ENCODE results near the gene TNIK.

DNA sequence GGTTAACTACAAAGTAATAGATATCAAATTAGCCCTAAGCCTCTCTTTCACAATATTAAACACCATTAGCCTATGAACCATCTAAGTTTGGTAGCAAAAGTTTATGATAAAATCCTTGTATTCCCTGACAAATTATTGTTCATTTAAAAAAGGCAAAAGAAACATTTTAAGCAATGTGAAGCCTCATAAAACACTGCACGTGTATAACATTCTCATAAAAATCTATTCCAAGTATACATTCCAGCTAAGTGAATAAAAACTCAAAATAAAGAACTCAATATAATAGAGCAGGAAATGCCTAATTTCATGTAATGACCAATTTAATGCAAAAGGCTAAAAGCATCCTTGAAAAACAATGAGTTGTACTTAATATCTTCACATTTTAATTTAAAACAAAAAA is 27.7 kb downstream of the TNIK start:
- TF ChIP-seq, protein P1, sequence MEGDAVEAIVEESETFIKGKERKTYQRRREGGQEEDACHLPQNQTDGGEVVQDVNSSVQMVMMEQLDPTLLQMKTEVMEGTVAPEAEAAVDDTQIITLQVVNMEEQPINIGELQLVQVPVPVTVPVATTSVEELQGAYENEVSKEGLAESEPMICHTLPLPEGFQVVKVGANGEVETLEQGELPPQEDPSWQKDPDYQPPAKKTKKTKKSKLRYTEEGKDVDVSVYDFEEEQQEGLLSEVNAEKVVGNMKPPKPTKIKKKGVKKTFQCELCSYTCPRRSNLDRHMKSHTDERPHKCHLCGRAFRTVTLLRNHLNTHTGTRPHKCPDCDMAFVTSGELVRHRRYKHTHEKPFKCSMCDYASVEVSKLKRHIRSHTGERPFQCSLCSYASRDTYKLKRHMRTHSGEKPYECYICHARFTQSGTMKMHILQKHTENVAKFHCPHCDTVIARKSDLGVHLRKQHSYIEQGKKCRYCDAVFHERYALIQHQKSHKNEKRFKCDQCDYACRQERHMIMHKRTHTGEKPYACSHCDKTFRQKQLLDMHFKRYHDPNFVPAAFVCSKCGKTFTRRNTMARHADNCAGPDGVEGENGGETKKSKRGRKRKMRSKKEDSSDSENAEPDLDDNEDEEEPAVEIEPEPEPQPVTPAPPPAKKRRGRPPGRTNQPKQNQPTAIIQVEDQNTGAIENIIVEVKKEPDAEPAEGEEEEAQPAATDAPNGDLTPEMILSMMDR (IDR thresholded peaks at IDR 0.05) = no peak
- no peak for TF ChIP-seq POLR2A (IDR thresholded peaks at IDR 0.05)
- TF ChIP-seq POLR2AphosphoS5 (IDR thresholded peaks at IDR 0.05) = no peak

Measured in gastroesophageal sphincter (tissue), 3 donors.